Measurements from ENCODE around the gene PDE11A.

Gene PDE11A

DNA sequence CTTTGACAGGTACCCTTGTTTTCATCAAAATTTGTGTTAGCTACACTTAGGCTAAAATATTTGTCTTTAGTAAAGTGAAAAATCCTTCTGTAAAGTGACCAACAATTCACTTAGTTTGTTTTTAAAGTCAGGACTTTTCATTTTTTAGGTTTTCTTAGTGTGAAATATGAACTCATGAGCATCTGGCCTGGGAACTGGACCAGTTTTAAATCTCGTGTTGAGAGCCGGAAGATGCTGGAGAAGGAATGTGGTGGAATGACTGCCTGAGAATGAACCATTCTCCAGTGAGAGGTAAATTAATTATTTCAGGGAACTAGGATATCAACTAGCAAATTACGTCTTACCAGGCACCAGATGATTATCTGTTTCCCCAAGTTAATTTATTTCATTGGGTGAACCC is 374.3 kb downstream of the PDE11A start:
- ChIA-PET CTCF (no interaction called here), POLR2A (no interaction called here)
- DNase-seq (ENCODE audit: extremely low spot score), result no peak
- no peak for TF ChIP-seq SUZ12 (IDR thresholded peaks at IDR 0.05)
- TF ChIP-seq TARDBP (IDR thresholded peaks at IDR 0.05), result no peak
- TF ChIP-seq LEF1 (IDR thresholded peaks at IDR 0.05; ENCODE audit: borderline replicate concordance), result no peak
- TF ChIP-seq FOXK2 (IDR thresholded peaks at IDR 0.05), result no peak
- no peak for TF ChIP-seq L3MBTL2 (conservative IDR thresholded peaks at IDR 0.05)
- TF ChIP-seq, protein P1, sequence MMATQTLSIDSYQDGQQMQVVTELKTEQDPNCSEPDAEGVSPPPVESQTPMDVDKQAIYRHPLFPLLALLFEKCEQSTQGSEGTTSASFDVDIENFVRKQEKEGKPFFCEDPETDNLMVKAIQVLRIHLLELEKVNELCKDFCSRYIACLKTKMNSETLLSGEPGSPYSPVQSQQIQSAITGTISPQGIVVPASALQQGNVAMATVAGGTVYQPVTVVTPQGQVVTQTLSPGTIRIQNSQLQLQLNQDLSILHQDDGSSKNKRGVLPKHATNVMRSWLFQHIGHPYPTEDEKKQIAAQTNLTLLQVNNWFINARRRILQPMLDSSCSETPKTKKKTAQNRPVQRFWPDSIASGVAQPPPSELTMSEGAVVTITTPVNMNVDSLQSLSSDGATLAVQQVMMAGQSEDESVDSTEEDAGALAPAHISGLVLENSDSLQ (IDR thresholded peaks at IDR 0.05), result no peak
- no peak for TF ChIP-seq ELF4 (IDR thresholded peaks at IDR 0.05)
- no peak for TF ChIP-seq ZNF384 (IDR thresholded peaks at IDR 0.05)
- no peak for TF ChIP-seq CTBP1 (IDR thresholded peaks at IDR 0.05; ENCODE audit: borderline replicate concordance)
- TF ChIP-seq BHLHE40 (IDR thresholded peaks at IDR 0.05; ENCODE audit: borderline replicate concordance), result no peak
- TF ChIP-seq SP1 (IDR thresholded peaks at IDR 0.05), result no peak

DNA sequence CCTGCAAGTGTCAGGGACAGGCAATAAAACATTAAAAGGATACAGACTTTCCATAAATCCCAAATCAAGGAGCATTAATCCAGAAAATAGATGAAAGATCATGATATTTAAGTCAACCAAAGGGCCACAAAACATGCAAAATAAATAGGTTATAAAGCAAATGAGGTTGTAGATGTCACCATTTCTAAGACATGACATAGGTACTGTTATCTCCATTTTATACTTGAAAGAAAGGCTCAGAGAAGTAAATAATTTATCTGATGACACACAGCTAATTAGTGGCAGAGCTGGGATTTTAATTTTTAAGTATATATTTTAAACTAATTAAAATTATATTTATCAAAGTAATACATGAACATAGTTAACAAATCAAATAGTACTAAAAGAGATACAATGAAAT is 378.2 kb downstream of the PDE11A start:
- ChIA-PET CTCF (interaction anchor here (0.7 kb wide), 1 partner anchor 18 kb away, joined by 8 read pairs; no protein-coding TSS in a partner anchor), POLR2A (no interaction called here)
- TF ChIP-seq LEF1 (IDR thresholded peaks at IDR 0.05; ENCODE audit: borderline replicate concordance) (no peak), CTBP1 (IDR thresholded peaks at IDR 0.05; ENCODE audit: borderline replicate concordance) (no peak), ZNF384 (IDR thresholded peaks at IDR 0.05) (no peak), SP1 (IDR thresholded peaks at IDR 0.05) (no peak), FOXM1 (IDR thresholded peaks at IDR 0.05; ENCODE audit: borderline replicate concordance) (no peak), TARDBP (IDR thresholded peaks at IDR 0.05) (no peak), ELF4 (IDR thresholded peaks at IDR 0.05) (no peak), NFRKB (IDR thresholded peaks at IDR 0.05) (no peak)
- no peak for DNase-seq (ENCODE audit: extremely low spot score)

DNA sequence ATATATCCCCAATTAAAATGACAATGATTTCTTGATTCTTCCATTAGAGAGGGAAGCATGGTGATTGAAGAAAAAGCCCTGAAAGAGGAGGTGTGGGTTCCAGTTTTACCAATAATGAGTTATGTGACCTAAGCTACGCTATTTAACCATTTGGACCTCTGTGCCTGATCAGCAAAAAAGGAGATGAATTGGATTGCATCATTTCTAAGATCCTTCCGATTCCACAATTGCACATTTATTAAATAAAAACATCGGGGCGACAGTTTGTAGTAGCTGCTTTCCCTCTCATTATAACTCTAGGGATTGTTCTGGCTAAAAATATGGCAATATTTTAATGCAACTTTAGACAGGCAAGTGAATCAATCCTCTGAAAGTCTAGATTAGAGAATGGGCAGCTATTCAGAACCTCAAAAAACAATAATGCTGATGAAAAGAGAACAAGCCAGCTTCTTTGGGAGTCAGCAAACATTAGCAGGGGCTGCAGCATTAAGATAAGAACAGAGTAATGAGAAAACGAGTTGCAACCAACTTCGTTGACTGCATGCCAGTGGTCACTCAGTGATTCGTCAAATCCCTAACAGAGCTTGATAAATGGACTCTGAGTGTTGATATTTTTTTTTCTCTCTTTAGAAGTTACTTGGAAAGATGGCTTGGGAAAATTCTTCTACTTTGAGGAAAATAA is 378.8 kb downstream of the PDE11A start:
- CTCF ChIA-PET, result interaction anchor here (0.8 kb wide), 1 partner anchor 313 kb away, joined by 4 read pairs; no protein-coding TSS in a partner anchor
- POLR2A ChIA-PET, result no interaction called here
- DNase-seq (ENCODE audit: extremely low spot score), result no peak
- TF ChIP-seq LEF1 (IDR thresholded peaks at IDR 0.05; ENCODE audit: borderline replicate concordance) (no peak), ZNF384 (IDR thresholded peaks at IDR 0.05) (no peak), FOXK2 (IDR thresholded peaks at IDR 0.05) (no peak), FOXA1 (IDR thresholded peaks at IDR 0.05) (no peak), FOXM1 (IDR thresholded peaks at IDR 0.05; ENCODE audit: borderline replicate concordance) (no peak), SUZ12 (IDR thresholded peaks at IDR 0.05) (no peak), ARNT (IDR thresholded peaks at IDR 0.05) (no peak)
- TF ChIP-seq, protein P1 (IDR thresholded peaks at IDR 0.05), result no peak

DNA sequence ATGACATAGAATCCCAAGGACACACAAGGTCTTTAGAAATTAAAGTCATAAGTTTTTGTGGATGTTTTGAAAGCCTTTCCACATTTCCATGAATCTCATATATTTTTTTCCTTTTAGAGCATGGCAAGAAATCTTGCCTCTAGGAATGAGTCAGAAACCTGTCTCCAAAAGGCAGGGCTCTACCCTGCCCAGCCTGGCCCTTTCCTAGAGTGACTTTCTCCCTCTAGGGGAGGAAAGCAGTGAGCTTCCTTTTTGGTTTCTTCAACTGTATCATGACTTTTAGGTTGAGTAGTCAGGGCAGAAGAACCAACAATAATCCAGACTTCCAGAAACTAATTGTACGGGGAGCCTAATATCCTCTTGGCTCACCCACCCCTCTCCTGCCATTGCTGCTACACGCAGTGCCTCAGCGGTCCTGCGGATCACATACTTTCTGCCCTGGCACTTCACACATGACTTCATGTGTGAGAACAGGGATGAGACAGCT is 379.8 kb downstream of the PDE11A start:
- ChIA-PET CTCF (interaction anchor here (0.8 kb wide), 1 partner anchor 312 kb away, joined by 4 read pairs; no protein-coding TSS in a partner anchor), POLR2A (no interaction called here)
- peak; percentile 41 for DNase-seq (ENCODE audit: extremely low spot score)
- TF ChIP-seq NFRKB (IDR thresholded peaks at IDR 0.05), result no peak
- TF ChIP-seq FOXM1 (IDR thresholded peaks at IDR 0.05; ENCODE audit: borderline replicate concordance), result no peak
- TF ChIP-seq, protein P1 (IDR thresholded peaks at IDR 0.05), result no peak
- TF ChIP-seq FOXK2 (IDR thresholded peaks at IDR 0.05), result no peak
- TF ChIP-seq ELF4 (IDR thresholded peaks at IDR 0.05), result no peak
- no peak for TF ChIP-seq TARDBP (IDR thresholded peaks at IDR 0.05)
- no peak for TF ChIP-seq LEF1 (IDR thresholded peaks at IDR 0.05; ENCODE audit: borderline replicate concordance)
- TF ChIP-seq CTBP1 (IDR thresholded peaks at IDR 0.05; ENCODE audit: borderline replicate concordance), result no peak
- TF ChIP-seq ZNF384 (IDR thresholded peaks at IDR 0.05), result no peak
- no peak for TF ChIP-seq ARNT (IDR thresholded peaks at IDR 0.05)
- no peak for TF ChIP-seq FOXA1 (IDR thresholded peaks at IDR 0.05)
- TF ChIP-seq BHLHE40 (IDR thresholded peaks at IDR 0.05; ENCODE audit: borderline replicate concordance), result no peak
- TF ChIP-seq SP1 (IDR thresholded peaks at IDR 0.05), result no peak
- TF ChIP-seq HDGF (IDR thresholded peaks at IDR 0.05; ENCODE audit: borderline replicate concordance), result no peak
- no peak for TF ChIP-seq L3MBTL2 (conservative IDR thresholded peaks at IDR 0.05)
- no peak for TF ChIP-seq SUZ12 (IDR thresholded peaks at IDR 0.05)

DNA sequence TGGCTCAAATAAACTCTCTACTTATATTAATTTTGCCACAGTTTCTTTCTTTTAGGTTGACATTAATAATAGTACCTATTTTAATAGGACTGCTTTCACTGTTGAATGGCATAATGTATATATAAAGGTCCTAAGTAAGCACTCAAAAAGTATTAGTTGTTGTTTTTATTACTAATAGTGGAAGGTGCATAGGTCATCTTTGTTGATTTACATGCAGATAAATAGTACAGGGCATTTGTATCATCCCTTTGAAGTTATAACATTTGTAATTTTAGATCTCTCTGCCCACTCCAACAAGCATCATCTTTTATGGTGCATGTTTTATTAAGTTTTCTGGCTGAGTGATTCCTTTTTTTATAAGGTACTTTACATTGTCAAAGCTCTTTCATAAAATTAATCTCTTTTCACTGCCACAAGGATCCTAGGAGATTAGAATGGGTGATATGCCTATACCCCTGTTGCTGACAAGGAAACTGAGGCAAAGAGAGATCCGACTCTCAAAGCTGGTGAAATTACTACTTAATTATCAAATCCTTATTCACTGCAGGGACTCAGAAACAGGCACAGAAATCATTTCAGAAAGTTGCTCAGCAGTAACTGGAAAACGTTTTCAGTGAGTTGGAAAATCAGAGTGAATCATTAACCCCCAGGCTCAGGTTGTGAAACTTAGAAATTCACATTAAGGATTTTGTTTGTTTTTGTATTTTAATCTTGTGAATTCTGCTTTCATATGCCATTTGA is 380.4 kb downstream of the PDE11A start:
- ChIA-PET CTCF (no interaction called here), POLR2A (no interaction called here)
- DNase-seq (ENCODE audit: extremely low spot score), result no peak
- TF ChIP-seq LEF1 (IDR thresholded peaks at IDR 0.05; ENCODE audit: borderline replicate concordance), result no peak
- TF ChIP-seq, protein P1 (IDR thresholded peaks at IDR 0.05), result peak; percentile 20; the same call in 1 of the 2 replicates
